ENCODE results near the gene CLCA1. TPM values are rescaled to one million over a fixed set of nuclear protein-coding genes. Genes with fewer than 3 reads are reported as not detected.

The CLCA1 gene
- total RNA-seq, 3 donors from 2014 or later: under 0.01 TPM; not detected in 2

- TF ChIP-seq POLR2AphosphoS5 (IDR thresholded peaks at IDR 0.05) (no peak), POLR2A (IDR thresholded peaks at IDR 0.05) (no peak)
- TF ChIP-seq, protein P1, sequence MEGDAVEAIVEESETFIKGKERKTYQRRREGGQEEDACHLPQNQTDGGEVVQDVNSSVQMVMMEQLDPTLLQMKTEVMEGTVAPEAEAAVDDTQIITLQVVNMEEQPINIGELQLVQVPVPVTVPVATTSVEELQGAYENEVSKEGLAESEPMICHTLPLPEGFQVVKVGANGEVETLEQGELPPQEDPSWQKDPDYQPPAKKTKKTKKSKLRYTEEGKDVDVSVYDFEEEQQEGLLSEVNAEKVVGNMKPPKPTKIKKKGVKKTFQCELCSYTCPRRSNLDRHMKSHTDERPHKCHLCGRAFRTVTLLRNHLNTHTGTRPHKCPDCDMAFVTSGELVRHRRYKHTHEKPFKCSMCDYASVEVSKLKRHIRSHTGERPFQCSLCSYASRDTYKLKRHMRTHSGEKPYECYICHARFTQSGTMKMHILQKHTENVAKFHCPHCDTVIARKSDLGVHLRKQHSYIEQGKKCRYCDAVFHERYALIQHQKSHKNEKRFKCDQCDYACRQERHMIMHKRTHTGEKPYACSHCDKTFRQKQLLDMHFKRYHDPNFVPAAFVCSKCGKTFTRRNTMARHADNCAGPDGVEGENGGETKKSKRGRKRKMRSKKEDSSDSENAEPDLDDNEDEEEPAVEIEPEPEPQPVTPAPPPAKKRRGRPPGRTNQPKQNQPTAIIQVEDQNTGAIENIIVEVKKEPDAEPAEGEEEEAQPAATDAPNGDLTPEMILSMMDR (IDR thresholded peaks at IDR 0.05): no peak
- intact Hi-C loops (cut with DNase I; ENCODE audit: low total_unique reads): no loop called here
- no peaks in the 10 kb centered on the region for H3K27me3 ChIP-seq
These were observed 47.6 kb downstream of the CLCA1 start for GRCh38 chr1:86516335-86516734.

GRCh38 chr1:86517336-86517735 is 48.6 kb downstream of the CLCA1 start:
- Histone ChIP-seq H3K4me1 (no peaks in the 10 kb centered on the region), H3K27me3 (no peaks in the 10 kb centered on the region), H3K36me3 (no peaks in the 10 kb centered on the region), H3K9me3 (no peaks in the 10 kb centered on the region), H3K27ac (peak overlapping the region; percentile 3 to 39), H3K4me3 (no peak overlapping the region)
- no peak for DNase-seq (ENCODE audit: low spot score in 2 of 2)
- intact Hi-C loops (cut with DNase I; ENCODE audit: low total_unique reads): no loop called here
- TF ChIP-seq POLR2AphosphoS5 (IDR thresholded peaks at IDR 0.05) (no peak), POLR2A (IDR thresholded peaks at IDR 0.05) (no peak)
- TF ChIP-seq, protein P1 (IDR thresholded peaks at IDR 0.05): no peak

More at GRCh38 chr1:86516335-86516734, 47.6 kb downstream of the CLCA1 start:
- Histone ChIP-seq H3K9me3 (no peaks in the 10 kb centered on the region), H3K27ac (no peak overlapping the region), H3K4me3 (no peak overlapping the region), H3K4me1 (no peaks in the 10 kb centered on the region), H3K36me3 (no peaks in the 10 kb centered on the region)
- no peak for DNase-seq (ENCODE audit: low spot score in 2 of 2)

- Histone ChIP-seq H3K27me3 (no peaks in the 10 kb centered on the region), H3K9me3 (peaks cover 0 to 6% of the 10 kb centered on the region in 2 donors), H3K27ac (no peak overlapping the region), H3K36me3 (no peaks in the 10 kb centered on the region), H3K4me3 (no peak overlapping the region), H3K4me1 (no peaks in the 10 kb centered on the region)
- DNase-seq (ENCODE audit: low spot score in 2 of 2): no peak
- intact Hi-C loops (cut with DNase I; ENCODE audit: low total_unique reads): no loop called here
- TF ChIP-seq, protein P1 (IDR thresholded peaks at IDR 0.05): no peak
- TF ChIP-seq POLR2AphosphoS5 (IDR thresholded peaks at IDR 0.05): no peak
- TF ChIP-seq POLR2A (IDR thresholded peaks at IDR 0.05): no peak
These were observed 52.2 kb downstream of the CLCA1 start for GRCh38 chr1:86520789-86521521.

- H3K4me3 ChIP-seq: no peak overlapping the region
These were observed 52.8 kb downstream of the CLCA1 start for GRCh38 chr1:86521522-86521891.

DNA sequence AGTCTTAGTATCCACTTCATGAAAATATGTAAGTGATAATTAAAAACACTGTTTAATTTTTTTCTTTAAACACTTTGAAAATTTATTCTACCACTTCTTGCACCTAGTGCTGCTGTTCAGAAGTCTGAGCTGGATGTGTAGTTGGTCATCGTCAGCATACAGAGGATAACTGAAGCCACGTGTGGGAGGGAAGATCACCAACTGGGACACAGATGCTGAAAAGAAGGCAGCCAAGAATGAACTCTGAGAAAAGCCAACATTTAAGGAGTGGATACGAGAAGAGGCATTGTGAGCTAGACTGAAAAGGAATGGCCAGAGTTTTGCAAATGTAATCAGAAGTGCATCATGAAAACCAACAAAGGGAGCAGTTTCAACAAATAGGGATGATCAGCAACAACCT is 53.5 kb downstream of the CLCA1 start:
- Histone ChIP-seq H3K27me3 (no peaks in the 10 kb centered on the region), H3K27ac (no peak overlapping the region), H3K4me3 (no peak overlapping the region), H3K4me1 (no peaks in the 10 kb centered on the region), H3K36me3 (no peaks in the 10 kb centered on the region), H3K9me3 (peaks cover 0 to 6% of the 10 kb centered on the region in 2 donors)
- TF ChIP-seq POLR2A (IDR thresholded peaks at IDR 0.05): no peak
- TF ChIP-seq POLR2AphosphoS5 (IDR thresholded peaks at IDR 0.05): no peak
- TF ChIP-seq, protein P1 (IDR thresholded peaks at IDR 0.05): no peak
- DNase-seq (ENCODE audit: low spot score in 2 of 2): no peak
- intact Hi-C loops (cut with DNase I; ENCODE audit: low total_unique reads): no loop called here

More at GRCh38 chr1:86521522-86521891, 52.8 kb downstream of the CLCA1 start:
- no peak for DNase-seq (ENCODE audit: low spot score in 2 of 2)
- Histone ChIP-seq H3K36me3 (no peaks in the 10 kb centered on the region), H3K27ac (no peak overlapping the region), H3K4me1 (no peaks in the 10 kb centered on the region), H3K27me3 (no peaks in the 10 kb centered on the region), H3K9me3 (peaks cover 0 to 6% of the 10 kb centered on the region in 2 donors)
- intact Hi-C loops (cut with DNase I; ENCODE audit: low total_unique reads): no loop called here
- no peak for TF ChIP-seq POLR2AphosphoS5 (IDR thresholded peaks at IDR 0.05)
